Neural progenitor cell (in vitro differentiated cells): ENCODE data around the gene GMDS. TPM values are rescaled to one million over a fixed set of nuclear protein-coding genes. Genes with fewer than 3 reads are reported as not detected.

Experiments
- DNase-seq: peaks from one replicate; pipeline ENCODE4 v3.0.0-alpha.2; 2016; ENCODE audit warnings: low spot score
- H2AFZ ChIP-seq: fragments of 200-600 bp; sonication (generic); replicated peaks from 2 replicates; pipeline ENCODE4 v1.6.1; 2016; ENCODE audit warnings: antibody characterized with exemption
- H3F3A ChIP-seq: fragments of 200-600 bp; sonication (generic); 2 replicates; pipeline ENCODE4 v1.6.1; 2016; ENCODE audit warnings: antibody characterized with exemption, low read depth
- H3K27ac ChIP-seq: fragments of 200-600 bp; sonication (generic); 2 replicates; pipeline ENCODE4 v1.5.1; 2016; ENCODE audit warnings: mild to moderate bottlenecking
- H3K27me3 ChIP-seq: fragments of 200-600 bp; sonication (generic); 2 replicates; pipeline ENCODE4 v1.6.1; 2016; ENCODE audit warnings: mild to moderate bottlenecking, moderate library complexity
- H3K36me3 ChIP-seq: fragments of 200-600 bp; sonication (generic); 2 replicates; pipeline ENCODE4 v1.5.1; 2016
- H3K4me1 ChIP-seq: fragments of 200-600 bp; sonication (generic); 2 replicates; pipeline ENCODE4 v1.6.1; 2016; ENCODE audit warnings: mixed run types
- H3K4me2 ChIP-seq: fragments of 200-600 bp; sonication (generic); 2 replicates; pipeline ENCODE4 v1.6.1; 2016
- H3K4me3 ChIP-seq: fragments of 200-600 bp; sonication (generic); 2 replicates; pipeline ENCODE4 v1.5.1; 2016
- H3K79me2 ChIP-seq: fragments of 200-600 bp; sonication (generic); 2 replicates; pipeline ENCODE4 v1.6.1; 2016; ENCODE audit warnings: low read depth
- H3K9ac ChIP-seq: fragments of 200-600 bp; sonication (generic); 2 replicates; pipeline ENCODE4 v1.6.1; 2016
- H3K9me3 ChIP-seq: fragments of 200-600 bp; sonication (generic); 2 replicates; pipeline ENCODE4 v1.5.1; 2016; ENCODE audit warnings: low read depth
- H4K20me1 ChIP-seq: fragments of 200-600 bp; sonication (generic); 2 replicates; pipeline ENCODE4 v1.6.1; 2016; ENCODE audit warnings: low read depth
- H3K27ac Mint-ChIP-seq: 3 replicates; pipeline ENCODE4 v1.8.0; 2021; ENCODE audit warnings: mixed read lengths
- H3K27me3 Mint-ChIP-seq: 2 replicates; pipeline ENCODE4 v1.8.0; 2022; ENCODE audit warnings: low read depth, mild to moderate bottlenecking, inconsistent platforms, moderate library complexity, mixed read lengths; ENCODE audit not compliant: insufficient read depth
- H3K36me3 Mint-ChIP-seq: 3 replicates; pipeline ENCODE4 v1.8.0; 2021; ENCODE audit warnings: mixed read lengths
- H3K4me1 Mint-ChIP-seq: 3 replicates; pipeline ENCODE4 v1.8.0; 2021; ENCODE audit warnings: mixed read lengths
- H3K4me3 Mint-ChIP-seq: 3 replicates; pipeline ENCODE4 v1.8.0; 2021; ENCODE audit warnings: mild to moderate bottlenecking, moderate library complexity, mixed read lengths
- H3K9me3 Mint-ChIP-seq: 3 replicates; pipeline ENCODE4 v1.8.0; 2020; ENCODE audit warnings: mixed read lengths
- CTCF ChIP-seq: fragments of 200-600 bp; sonication (generic); IDR thresholded peaks from 2 replicates; pipeline ENCODE4 v1.5.1; 2017; ENCODE audit warnings: antibody characterized with exemption, mild to moderate bottlenecking
- EZH2 ChIP-seq: fragments of 200-600 bp; sonication (generic); IDR thresholded peaks from 2 replicates; pipeline ENCODE4 v1.6.1; 2017; ENCODE audit warnings: antibody characterized with exemption, mild to moderate bottlenecking, moderate library complexity
- EZH2phosphoT487 ChIP-seq: fragments of 200-600 bp; sonication (generic); IDR thresholded peaks from 2 replicates; pipeline ENCODE4 v1.6.1; 2017; ENCODE audit warnings: antibody characterized with exemption
- total RNA-seq: library from RNA; depleted of rRNA; stranded (reverse); fragments of >200 nt; gene quantifications from 2 replicates; pipeline ENCODE4 v1.2.3, GENCODE V29; 2015; ENCODE audit warnings: low replicate concordance

Gene GMDS
- total RNA-seq, 1 donor from 2014 or later = 22.6 TPM

GRCh38 chr6:1595271-1596087 lies 649.9 kb downstream of the GMDS start:
- Histone ChIP-seq H3K9ac (no peak overlapping the region), H3K4me1 (peaks cover 13% of the 10 kb centered on the region), H3F3A (no peaks in the 10 kb centered on the region), H2AFZ (peak overlapping the region; percentile 68), H3K4me3 (no peak overlapping the region), H3K27ac (no peak overlapping the region), H4K20me1 (no peaks in the 10 kb centered on the region), H3K79me2 (no peaks in the 10 kb centered on the region), H3K4me2 (no peak overlapping the region), H3K9me3 (no peaks in the 10 kb centered on the region), H3K36me3 (no peaks in the 10 kb centered on the region), H3K27me3 (peaks cover 31% of the 10 kb centered on the region)
- TF ChIP-seq CTCF = no peak
- TF ChIP-seq EZH2phosphoT487 = no peak
- Mint-ChIP-seq H3K4me1 (peaks cover 19% of the 10 kb centered on the region), H3K36me3 (no peaks in the 10 kb centered on the region), H3K27ac (no peak overlapping the region), H3K9me3 (no peaks in the 10 kb centered on the region), H3K4me3 (no peak overlapping the region), H3K27me3 (peaks cover 8% of the 10 kb centered on the region)
- DNase-seq = no peak

- H3K27me3 Mint-ChIP-seq = peaks cover 7% of the 10 kb centered on the region
- no peak overlapping the region for H3K27ac Mint-ChIP-seq
These were observed 650.8 kb downstream of the GMDS start for GRCh38 chr6:1594445-1595200.

GRCh38 chr6:1593958-1594314 lies 651.5 kb downstream of the GMDS start:
- DNase-seq = no peak
- no peak overlapping the region for H3K4me2 ChIP-seq
- no peaks in the 10 kb centered on the region for H3K36me3 Mint-ChIP-seq
- no peaks in the 10 kb centered on the region for H4K20me1 ChIP-seq
- no peak overlapping the region for H3K4me3 Mint-ChIP-seq
- H3K4me1 Mint-ChIP-seq = peaks cover 19% of the 10 kb centered on the region
- H3K9ac ChIP-seq = no peak overlapping the region
- H3K27ac Mint-ChIP-seq = no peak overlapping the region
- no peak overlapping the region for H3K27ac ChIP-seq
- H3K9me3 ChIP-seq = no peaks in the 10 kb centered on the region
- H3K27me3 Mint-ChIP-seq = peaks cover 5% of the 10 kb centered on the region
- peaks cover 13% of the 10 kb centered on the region for H3K4me1 ChIP-seq
- H3K4me3 ChIP-seq = no peak overlapping the region
- TF ChIP-seq EZH2phosphoT487 = no peak
- TF ChIP-seq EZH2 = no peak
- TF ChIP-seq CTCF = no peak
- H3F3A ChIP-seq = no peaks in the 10 kb centered on the region
- peaks cover 31% of the 10 kb centered on the region for H3K27me3 ChIP-seq
- H3K79me2 ChIP-seq = no peaks in the 10 kb centered on the region
- H3K36me3 ChIP-seq = no peaks in the 10 kb centered on the region
- H3K9me3 Mint-ChIP-seq = no peaks in the 10 kb centered on the region
- no peak overlapping the region for H2AFZ ChIP-seq

More at GRCh38 chr6:1594445-1595200, 650.8 kb downstream of the GMDS start:
- no peak overlapping the region for H3K9ac ChIP-seq
- H2AFZ ChIP-seq = no peak overlapping the region
- H3K4me1 Mint-ChIP-seq = peaks cover 19% of the 10 kb centered on the region
- no peaks in the 10 kb centered on the region for H3K36me3 ChIP-seq
- no peak overlapping the region for H3K4me3 Mint-ChIP-seq
- no peak overlapping the region for H3K4me3 ChIP-seq
- no peak for TF ChIP-seq EZH2
- TF ChIP-seq CTCF = no peak
- TF ChIP-seq EZH2phosphoT487 = no peak
- no peak overlapping the region for H3K27ac ChIP-seq
- no peaks in the 10 kb centered on the region for H4K20me1 ChIP-seq
- no peak overlapping the region for H3K4me2 ChIP-seq
- H3F3A ChIP-seq = no peaks in the 10 kb centered on the region
- H3K27me3 ChIP-seq = peaks cover 31% of the 10 kb centered on the region
- H3K9me3 Mint-ChIP-seq = no peaks in the 10 kb centered on the region
- H3K36me3 Mint-ChIP-seq = no peaks in the 10 kb centered on the region
- DNase-seq = no peak
- H3K9me3 ChIP-seq = no peaks in the 10 kb centered on the region
- no peaks in the 10 kb centered on the region for H3K79me2 ChIP-seq
- peaks cover 13% of the 10 kb centered on the region for H3K4me1 ChIP-seq
